Measurements from ENCODE around the gene MED8. TPM values are rescaled to one million over a fixed set of nuclear protein-coding genes. Genes with fewer than 3 reads are reported as not detected.

MED8 gene
- total and polyA plus RNA-seq, 2 of the 4 experiments (the other 2 are of a cell fraction) = 61.1 to 120 TPM

DNA sequence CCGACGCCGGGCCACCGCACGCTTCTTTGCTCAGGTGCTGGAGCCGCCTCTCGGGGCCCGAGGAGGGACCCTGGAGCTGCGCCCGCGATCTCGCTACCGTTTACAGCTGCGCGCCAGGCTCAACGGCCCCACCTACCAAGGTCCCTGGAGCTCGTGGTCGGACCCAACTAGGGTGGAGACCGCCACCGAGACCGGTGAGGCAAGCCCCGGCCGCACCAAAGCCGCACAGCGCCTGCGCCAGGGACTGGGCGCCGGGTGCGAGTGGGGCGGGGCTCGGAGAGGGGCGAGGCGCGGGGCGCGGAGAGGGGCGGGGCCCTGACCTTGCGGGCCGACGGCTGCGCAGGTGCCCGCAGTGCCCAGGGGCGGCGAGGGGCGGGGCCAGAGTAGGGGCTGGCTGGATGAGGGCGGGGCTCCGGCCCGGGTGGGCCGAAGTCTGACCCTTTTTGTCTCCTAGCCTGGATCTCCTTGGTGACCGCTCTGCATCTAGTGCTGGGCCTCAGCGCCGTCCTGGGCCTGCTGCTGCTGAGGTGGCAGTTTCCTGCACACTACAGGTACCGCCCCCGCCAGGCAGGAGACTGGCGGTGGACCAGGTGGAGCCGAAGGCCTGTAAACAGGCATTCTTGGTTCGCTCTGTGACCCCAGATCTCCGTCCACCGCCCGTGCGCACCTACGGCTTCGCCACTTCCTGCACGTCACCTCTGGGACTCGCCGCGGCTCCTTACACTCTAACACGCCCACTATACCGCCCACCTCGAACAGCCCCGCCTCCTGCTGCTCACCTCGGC, 40.6 kb downstream of the MED8 start:
- Histone ChIP-seq H2BK120ac (ENCODE audit: low read depth, low read length) (peak overlapping the region; percentile 74), H3K79me1 (ENCODE audit: low read depth in 1 of 2, low read length in 2 of 2) (no peaks in the 10 kb centered on the region), H3K9me1 (ENCODE audit: insufficient read depth, low read length) (peaks cover 19% of the 10 kb centered on the region), H3K4me1 (ENCODE audit: control insufficient read depth, insufficient read depth, low read length) (peaks cover 18% of the 10 kb centered on the region), H3K27me3 (ENCODE audit: control insufficient read depth, insufficient read depth, low read length) (0 out of 2 replicates have a peak, but pooled peaks cover 7% of the 10 kb centered on the region), H3K23ac (ENCODE audit: low read depth, low read length) (peak overlapping the region; percentile 82; the same call in 1 of the 2 replicates), H3K9ac (ENCODE audit: low read depth, low read length) (peak overlapping the region; percentile 51), H2AFZ (replicated peaks; ENCODE audit: low read length, poor library complexity) (peak overlapping the region; percentile 94), H3K27ac (ENCODE audit: insufficient read depth, low read length) (peak overlapping the region; percentile 88), H4K20me1 (ENCODE audit: insufficient read depth, low read length) (peaks cover 3% of the 10 kb centered on the region; the same call in 1 of the 2 replicates), H3K18ac (ENCODE audit: low read depth, low read length) (peak overlapping the region; percentile 91), H3K14ac (replicated peaks; ENCODE audit: low read depth, low read length) (peak overlapping the region; percentile 74), H3K9me3 (ENCODE audit: control insufficient read depth, insufficient read depth, low read length) (no peaks in the 10 kb centered on the region), H3K4me2 (ENCODE audit: low read depth, low read length) (peak overlapping the region; percentile 68), H4K91ac (ENCODE audit: insufficient read depth, low read depth, low read length) (peak overlapping the region; percentile 90), H3K56ac (ENCODE audit: extremely low read depth, insufficient read depth, low read length) (no peak overlapping the region), H3K36me3 (ENCODE audit: control insufficient read depth, insufficient read depth, low read length) (no peaks in the 10 kb centered on the region), H4K5ac (ENCODE audit: low read depth, low read length) (peak overlapping the region; percentile 90), H3K4me3 (ENCODE audit: insufficient read depth, low read depth, low read length) (peak overlapping the region; percentile 19), H2BK15ac (ENCODE audit: low read depth, low read length) (peak overlapping the region; percentile 79; the same call in 2 of the 3 replicates), H2AK5ac (ENCODE audit: low read depth, low read length) (peak overlapping the region; percentile 78), H2BK5ac (ENCODE audit: low read depth, low read length, poor library complexity, severe bottlenecking) (peak overlapping the region; percentile 55), H4K8ac (ENCODE audit: low read depth in 2 of 2, low read length in 2 of 2) (peak overlapping the region; percentile 74 to 78), H3K4ac (ENCODE audit: low read depth, low read length) (peak overlapping the region; percentile 78), H2AK9ac (replicated peaks; ENCODE audit: low read depth, low read length, poor library complexity) (peak overlapping the region; percentile 80), H2BK20ac (ENCODE audit: low read depth, low read length) (peak overlapping the region; percentile 88)
- ChIA-PET POLR2A (ENCODE audit: unreplicated experiment) (no interaction called here), CTCF (interaction anchor here (0.6 to 1.5 kb wide), 2 partner anchors 9 to 19 kb away, joined by 3 read pairs; partner anchors contain the start of gene ELOVL1)
- no TSS peak for BruUV-seq (replicated peaks)
- WGBS, 2 experiments (ENCODE audit: extremely low coverage in 2 of 2, insufficient read length in 1 of 2) = 14% methylated on average over 18 of the region's 72 CpGs; no CpG with 5 or more reads in 1 of the 2 experiments
- ATAC-seq (ENCODE audit: low read depth) = peak; percentile 44
- in situ Hi-C loops (cut with MboI; ENCODE audit: low sequenced_read_pairs) = no loop called here
- no peak for DNase-seq
- TF ChIP-seq BHLHE40 (IDR thresholded peaks at IDR 0.05; ENCODE audit: low read depth, low read length) (0 out of 2 replicates have a peak, but pooled peaks have one; percentile 11), FOS (IDR thresholded peaks at IDR 0.05; ENCODE audit: low read depth, low read length) (no peak)
- dilution Hi-C loops (cut with HindIII; ENCODE audit: low sequenced_read_pairs, unreplicated experiment) = no loop called here
- intact Hi-C loops (cut with micrococcal nuclease) = no loop called here

Measured in IMR-90 (cell line).